Epithelial cell of proximal tubule (primary cell): Measurements from ENCODE around the gene PSMB5. TPM values are rescaled to one million over a fixed set of nuclear protein-coding genes. Genes with fewer than 3 reads are reported as not detected.

Experiments
- DNase-seq: peaks from one replicate; pipeline ENCODE4 v3.0.0-alpha.2; 2011; ENCODE audit warnings: low read depth
- H3K4me3 ChIP-seq: 2 replicates; pipeline ENCODE4 v1.5.1; 2011; ENCODE audit warnings: low read depth, mild to moderate bottlenecking, low read length
- CTCF ChIP-seq: conservative IDR thresholded peaks from 2 replicates; pipeline ENCODE4 v1.5.1; 2012; ENCODE audit warnings: low read depth, mild to moderate bottlenecking, low read length
- total RNA-seq: library from RNA; depleted of rRNA; stranded (reverse); fragments of >200 nt; gene quantifications from 2 replicates; pipeline ENCODE4 v1.2.3, GENCODE V29; 2015

Gene PSMB5
- total RNA-seq, 1 donor from 2014 or later: 388 TPM

GRCh38 chr14:23033251-23033727, 1.4 kb downstream of the PSMB5 start:
- DNase-seq: no peak
- peak overlapping the region; percentile 88 for H3K4me3 ChIP-seq
- TF ChIP-seq CTCF: no peak

- DNase-seq: no peak
- no peak overlapping the region for H3K4me3 ChIP-seq
- no peak for TF ChIP-seq CTCF
Measured at GRCh38 chr14:23030936-23031335, 3.8 kb downstream of the PSMB5 start.

GRCh38 chr14:23028799-23029198, 5.9 kb downstream of the PSMB5 start:
- DNase-seq: no peak
- TF ChIP-seq CTCF: no peak
- H3K4me3 ChIP-seq: no peak overlapping the region

- DNase-seq: no peak
- no peak overlapping the region for H3K4me3 ChIP-seq
Measured at GRCh38 chr14:23025151-23025814, 9.4 kb downstream of the PSMB5 start.

GRCh38 chr14:23024612-23025075, 10.1 kb downstream of the PSMB5 start:
- H3K4me3 ChIP-seq: no peak overlapping the region
- no peak for TF ChIP-seq CTCF
- DNase-seq: no peak

More at GRCh38 chr14:23025151-23025814, 9.4 kb downstream of the PSMB5 start:
- TF ChIP-seq CTCF: no peak

- TF ChIP-seq CTCF: no peak
- H3K4me3 ChIP-seq: no peak overlapping the region
- no peak for DNase-seq
Measured at GRCh38 chr14:23023795-23024152, 10.9 kb downstream of the PSMB5 start.

- H3K4me3 ChIP-seq: no peak overlapping the region
- DNase-seq: no peak
- TF ChIP-seq CTCF: no peak
Measured at GRCh38 chr14:23023022-23023794, 11.5 kb downstream of the PSMB5 start.
